GM18508 (cell line): ENCODE measurements around the gene RPS6KA5.

Experiments
- ATAC-seq: cut with Tn5 transposase; IDR thresholded peaks from one replicate; pipeline ENCODE4 v1.9.1; 2021; ENCODE audit warnings: moderate number of reproducible peaks; ENCODE audit not compliant: insufficient read depth, unreplicated experiment

Gene RPS6KA5

GRCh38 chr14:91032248-91032647 is 28.2 kb downstream of the RPS6KA5 start:
- ATAC-seq: no peak

DNA sequence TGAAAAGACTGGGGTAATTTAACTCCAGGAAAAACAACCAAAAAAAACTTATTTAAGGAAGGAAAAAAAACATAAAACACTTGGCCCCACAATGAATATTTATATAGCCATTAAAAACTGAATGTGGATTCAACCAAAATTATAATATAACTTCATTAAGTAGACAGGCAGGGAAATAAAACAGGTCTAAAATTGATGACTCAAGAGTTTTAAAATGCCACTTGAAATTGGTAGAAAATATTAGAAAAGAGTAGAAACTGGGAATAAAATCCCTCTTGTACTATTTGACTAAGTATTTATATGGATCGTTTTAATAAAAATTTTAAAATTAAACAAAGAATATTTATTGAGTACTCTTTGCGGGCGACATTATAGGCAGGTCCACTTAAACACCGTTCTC is 28.8 kb downstream of the RPS6KA5 start:
- ATAC-seq: no peak

DNA sequence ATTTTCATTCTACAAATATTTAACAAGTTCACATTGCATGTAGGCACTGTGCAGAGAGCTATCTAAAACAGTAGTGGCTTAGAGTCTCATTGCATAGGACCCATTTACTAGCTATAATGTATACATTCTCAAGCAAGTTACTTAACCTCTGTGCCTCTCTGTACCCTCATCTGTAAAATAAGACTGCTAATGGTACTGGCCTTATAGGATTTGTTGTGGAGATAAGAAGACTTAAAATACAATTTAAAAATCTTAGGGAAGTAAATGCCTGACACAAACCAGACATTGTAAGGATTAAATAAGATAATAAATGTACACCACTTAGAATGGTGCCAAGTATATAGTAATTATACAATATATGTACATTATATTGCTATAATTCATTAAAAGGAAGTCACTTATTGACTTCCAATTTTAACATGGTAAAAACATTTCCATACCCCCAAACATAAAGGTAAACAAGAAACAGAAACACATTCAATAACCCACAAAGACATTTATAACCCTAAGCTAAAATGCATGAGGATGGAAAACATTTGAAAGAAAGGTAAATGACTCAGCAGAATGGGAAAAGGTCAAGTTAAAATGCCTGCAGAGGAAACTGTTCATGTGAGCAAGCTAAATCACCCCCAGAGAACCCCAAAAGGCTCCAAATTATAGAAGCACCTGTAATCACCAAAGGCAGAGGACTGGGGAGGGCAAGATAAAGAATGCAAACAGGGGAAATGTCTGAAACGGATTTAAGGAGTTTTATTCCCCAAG is 30.8 kb downstream of the RPS6KA5 start:
- ATAC-seq: no peak

DNA sequence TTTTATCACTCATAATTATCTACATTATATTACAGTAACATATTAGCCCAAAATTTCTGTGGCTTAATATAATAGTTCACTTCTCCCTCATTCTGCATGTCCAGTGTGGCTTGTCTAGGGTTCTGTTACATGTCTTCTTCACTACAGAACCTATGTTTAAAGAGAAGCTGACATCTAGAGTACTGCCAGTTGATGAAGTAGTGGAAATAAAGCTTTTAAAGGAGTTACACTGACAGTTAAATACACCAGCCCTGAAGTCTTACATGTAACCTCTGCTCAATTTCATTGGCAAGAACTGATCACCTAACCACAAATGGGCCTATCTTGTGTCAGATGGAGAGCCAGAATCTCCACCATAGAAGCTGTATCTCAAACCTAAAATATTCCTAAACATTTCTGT is 32.9 kb downstream of the RPS6KA5 start:
- no peak for ATAC-seq

DNA sequence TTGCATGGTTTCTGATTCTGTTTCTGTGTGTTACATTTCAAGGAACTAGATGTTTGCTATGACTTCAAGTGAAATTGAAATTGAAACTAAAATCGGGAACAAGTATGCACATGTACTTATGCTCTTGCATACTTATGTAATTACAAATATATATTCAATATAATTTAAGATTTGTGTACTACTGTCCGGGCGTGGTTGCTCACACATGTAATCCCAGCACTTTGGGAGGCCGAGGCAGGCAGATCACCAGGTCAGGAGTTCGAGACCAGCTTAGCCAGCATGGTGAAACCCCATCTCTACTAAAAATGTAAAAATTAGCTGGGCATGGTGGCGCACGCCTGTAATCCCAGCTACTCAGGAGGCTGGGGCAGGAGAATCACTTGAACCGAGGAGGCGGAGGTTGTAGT is 37.8 kb downstream of the RPS6KA5 start:
- ATAC-seq: peak; percentile 81

GRCh38 chr14:91021991-91022621 is 38.3 kb downstream of the RPS6KA5 start:
- ATAC-seq: peak; percentile 32

DNA sequence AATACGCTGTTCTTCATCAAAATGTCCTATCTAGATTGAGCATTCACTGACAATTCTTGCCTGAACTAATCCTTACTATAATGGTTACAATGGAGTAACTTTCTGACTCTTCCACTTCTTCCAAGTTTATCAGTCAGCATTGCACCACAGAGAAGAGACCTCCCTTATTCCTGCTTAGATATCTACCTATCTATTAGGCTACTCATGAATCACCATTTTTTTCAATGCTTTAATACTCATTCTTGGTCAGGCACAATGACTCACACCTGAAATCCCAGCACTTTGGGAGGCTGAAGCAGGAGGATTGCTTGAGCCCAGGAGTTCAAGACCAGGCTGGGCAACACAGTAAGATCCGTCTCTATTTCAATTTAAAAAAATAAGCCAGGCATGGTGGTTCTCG is 39.3 kb downstream of the RPS6KA5 start:
- ATAC-seq: no peak

DNA sequence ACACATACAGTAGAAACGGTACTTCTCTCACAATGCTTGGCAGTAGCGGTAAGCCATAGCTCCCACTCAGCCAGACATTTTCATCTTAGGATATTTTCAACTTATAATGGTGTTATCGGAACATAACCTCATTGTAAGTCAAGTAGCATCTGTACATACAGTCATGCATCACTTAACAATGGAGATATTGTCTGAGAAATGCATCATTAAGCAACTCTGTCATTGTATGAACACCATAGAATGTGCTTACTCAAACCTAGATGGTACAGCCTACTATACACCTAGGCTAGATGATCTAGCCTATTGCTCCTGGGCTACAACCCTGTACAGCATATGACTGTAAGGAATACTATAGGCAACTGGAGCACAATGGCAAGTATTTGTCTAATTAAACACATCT is 40.8 kb downstream of the RPS6KA5 start:
- ATAC-seq: no peak

DNA sequence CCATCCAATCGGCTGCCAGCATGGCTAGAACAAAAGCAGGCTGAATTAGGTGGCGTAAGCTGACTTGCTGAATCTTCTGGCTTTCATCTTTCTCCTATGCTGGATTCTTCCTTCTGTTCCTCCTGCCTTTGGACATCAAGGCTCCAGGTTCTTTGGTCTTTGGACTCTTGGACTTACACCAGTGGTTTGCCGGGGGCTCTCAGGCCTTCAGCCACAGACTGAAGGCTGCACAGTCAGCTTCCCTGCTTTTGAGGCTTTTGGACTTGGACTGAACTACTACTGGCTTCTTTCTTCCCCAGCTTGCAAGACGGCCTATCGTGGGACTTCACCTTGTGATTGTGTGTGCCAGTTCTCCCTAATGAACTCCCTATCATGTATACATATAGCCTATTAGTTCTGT is 42.0 kb downstream of the RPS6KA5 start:
- no peak for ATAC-seq

DNA sequence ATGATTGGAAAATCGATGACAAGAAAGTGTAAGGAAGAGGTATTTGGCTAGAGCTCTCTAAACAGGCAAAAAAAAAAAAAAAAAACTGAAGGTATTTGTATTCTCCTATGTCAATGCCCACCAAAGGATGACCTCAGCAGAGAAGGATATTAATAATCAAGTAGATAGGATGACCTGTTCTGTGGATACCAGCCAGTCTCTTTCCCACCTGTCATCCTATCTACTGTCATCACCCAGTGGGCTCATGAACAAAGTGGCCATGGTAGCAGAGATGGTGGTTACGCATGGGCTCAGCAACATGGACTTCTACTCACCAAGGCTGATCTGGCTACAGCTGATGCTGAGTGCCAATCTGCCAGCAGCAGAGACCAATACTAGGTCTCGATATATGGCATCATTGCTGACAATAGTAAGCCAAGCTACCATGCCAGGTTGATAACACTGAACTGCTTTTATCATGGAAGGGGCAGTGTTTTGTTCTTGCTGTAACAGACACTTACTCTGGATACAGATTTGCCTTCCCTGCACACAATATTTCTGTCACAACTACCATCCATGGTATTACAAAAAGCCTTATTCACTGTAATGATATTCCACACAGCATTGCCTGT is 43.5 kb downstream of the RPS6KA5 start:
- ATAC-seq: no peak

- ATAC-seq: no peak
Measured at GRCh38 chr14:91015435-91015834, 45.0 kb downstream of the RPS6KA5 start.

GRCh38 chr14:91012045-91012444 is 48.4 kb downstream of the RPS6KA5 start:
- ATAC-seq: no peak

DNA sequence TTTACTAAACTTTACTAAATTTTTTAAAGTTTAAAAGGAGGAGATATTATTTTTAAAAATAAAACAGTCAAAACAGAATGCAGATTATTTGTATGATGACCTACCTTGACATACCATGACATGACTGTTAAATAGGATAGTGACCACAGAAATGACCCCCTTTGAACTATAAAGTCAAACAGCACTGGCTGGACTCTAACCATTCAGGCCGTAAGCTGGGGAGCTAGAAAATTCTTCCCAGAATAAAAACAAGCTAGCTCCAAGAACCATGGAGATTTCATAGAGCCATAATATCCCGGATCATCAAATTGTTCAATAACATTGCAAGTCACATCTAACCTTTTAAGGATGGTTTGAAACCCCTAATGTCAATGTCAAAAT is 50.3 kb downstream of the RPS6KA5 start:
- ATAC-seq: no peak

DNA sequence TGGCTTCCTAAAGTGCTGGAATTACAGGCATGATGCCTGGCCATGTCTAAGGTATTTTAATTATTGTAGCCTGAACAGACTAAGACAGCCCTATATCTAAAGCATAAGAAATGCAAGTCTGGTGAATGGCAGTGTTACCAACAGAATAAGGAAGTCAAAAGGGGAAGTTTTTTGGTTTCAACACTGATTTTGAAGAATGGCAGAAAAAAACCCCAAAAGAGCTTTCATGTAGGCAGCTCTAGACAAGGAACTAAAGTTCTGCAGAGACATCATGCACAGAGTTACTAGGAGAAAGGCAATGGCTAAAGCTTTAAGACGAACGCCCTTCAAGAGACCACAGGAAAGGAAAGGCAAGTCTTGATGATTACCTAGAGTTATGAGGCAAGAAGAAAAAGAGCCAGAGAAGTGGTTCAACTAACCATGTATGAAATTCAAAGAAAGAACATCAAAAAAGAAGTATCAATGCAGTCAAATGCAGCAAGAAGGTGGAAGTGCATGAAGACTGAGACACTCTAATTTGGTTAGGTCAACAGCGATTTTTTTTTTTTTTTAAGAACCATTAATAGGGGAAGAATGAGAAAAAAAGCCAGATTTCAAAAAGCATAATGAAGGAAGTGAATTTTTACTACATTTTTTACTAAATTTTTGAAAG is 50.8 kb downstream of the RPS6KA5 start:
- ATAC-seq: peak; percentile 87

DNA sequence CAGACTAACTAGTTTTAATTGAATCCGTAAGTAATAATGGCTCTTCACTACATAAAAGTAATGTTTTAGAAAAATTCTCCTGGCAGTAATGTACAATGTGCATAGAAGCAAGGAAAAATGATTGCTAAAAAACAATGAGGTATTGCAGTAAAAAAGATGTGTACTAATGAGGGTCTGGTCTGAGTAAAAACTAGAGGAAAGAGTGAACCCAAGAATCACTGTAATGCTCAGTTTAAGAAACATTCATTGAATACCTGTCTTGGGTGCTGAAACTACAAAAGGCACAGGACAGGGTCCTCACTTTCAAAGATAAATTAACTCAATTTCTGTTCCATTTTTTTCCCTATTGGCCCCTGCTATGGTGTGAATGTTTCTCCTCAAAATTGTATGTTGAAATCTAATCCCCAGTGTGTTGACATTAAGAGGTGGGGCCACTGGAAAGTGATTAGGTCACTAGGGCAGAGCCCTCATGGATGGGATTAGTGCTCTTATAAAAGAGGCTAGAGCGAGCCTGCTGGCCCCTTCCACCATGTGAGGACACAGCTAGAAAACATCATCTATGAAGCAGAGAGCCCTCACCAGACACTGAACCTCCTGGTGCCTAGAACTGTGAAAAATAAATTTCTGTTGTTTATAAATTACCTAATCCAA is 51.6 kb downstream of the RPS6KA5 start:
- no peak for ATAC-seq

DNA sequence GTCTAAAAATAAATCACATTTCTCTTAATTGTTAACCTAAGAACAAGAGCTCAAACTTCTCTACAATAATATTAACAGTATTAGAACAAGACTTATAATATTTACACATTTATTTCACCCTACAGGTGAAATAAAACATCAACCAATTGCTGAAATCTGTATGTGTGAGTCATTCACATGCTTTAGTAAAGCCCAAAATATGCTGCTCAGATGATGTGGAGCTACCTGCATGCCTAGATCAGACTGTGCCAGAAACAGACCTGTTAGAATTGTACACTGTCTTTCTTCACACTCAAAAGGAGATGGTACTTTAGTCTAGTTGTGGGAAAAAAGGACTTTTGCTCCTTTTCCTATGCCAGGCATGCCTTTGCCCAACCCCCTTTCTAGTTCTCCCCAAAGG is 54.7 kb downstream of the RPS6KA5 start:
- ATAC-seq: no peak

- ATAC-seq: no peak
Measured at GRCh38 chr14:91004987-91005386, 55.5 kb downstream of the RPS6KA5 start.

DNA sequence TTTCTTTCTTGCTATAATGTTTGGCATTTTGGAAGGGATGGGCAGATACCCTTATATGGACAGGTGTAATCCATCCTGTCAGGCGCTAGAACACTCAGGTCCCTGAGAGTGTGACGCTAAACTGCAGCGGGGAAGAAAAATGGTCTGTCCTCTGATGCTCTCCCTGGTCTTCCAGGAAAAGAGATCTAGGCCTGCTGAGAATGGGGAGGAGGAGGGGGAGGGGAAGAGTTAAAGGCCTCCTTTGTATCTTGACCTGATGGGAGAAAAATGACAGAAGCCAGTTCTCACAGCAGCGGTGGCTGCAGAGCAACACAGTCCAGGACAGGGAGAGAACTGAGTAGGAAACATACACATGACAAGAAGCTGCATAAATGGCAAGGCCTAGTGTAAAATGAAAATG is 61.1 kb downstream of the RPS6KA5 start:
- no peak for ATAC-seq

- ATAC-seq: no peak
Measured at GRCh38 chr14:90996967-90997366, 63.5 kb downstream of the RPS6KA5 start.

DNA sequence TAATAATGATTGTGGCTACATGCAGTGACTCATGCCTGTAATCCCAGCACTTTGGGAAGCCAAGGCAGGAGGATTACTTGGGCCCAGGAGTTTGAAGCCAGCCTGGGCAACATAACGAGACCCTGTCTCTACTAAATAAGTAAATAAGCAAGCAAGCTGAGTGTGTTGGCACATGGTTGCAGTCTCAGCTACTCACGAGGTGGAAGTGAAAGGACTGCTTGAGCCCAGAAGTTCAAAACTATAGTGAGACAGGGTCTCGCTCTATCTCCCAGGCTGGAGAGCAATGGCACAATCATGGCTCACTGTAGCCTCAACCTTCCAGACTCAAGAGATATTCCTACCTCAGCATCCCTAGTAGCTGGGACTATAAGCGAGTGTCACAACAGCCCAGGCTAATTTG is 64.7 kb downstream of the RPS6KA5 start:
- no peak for ATAC-seq

- no peak for ATAC-seq
Measured at GRCh38 chr14:90993792-90994191, 66.6 kb downstream of the RPS6KA5 start.
